HG02840 (cell line): ENCODE data around the gene HDX.
"Not testable (repeated sequence)": the region's sequence is repeated elsewhere in the genome, so short reads cannot be mapped to it uniquely, and the experiment has no call there.

Source experiments
- ATAC-seq: cut with Tn5 transposase; IDR thresholded peaks from one replicate; pipeline ENCODE4 v1.9.1; 2021; ENCODE audit warnings: mild to moderate bottlenecking, moderate library complexity, moderate number of reproducible peaks; ENCODE audit not compliant: unreplicated experiment, low FRiP score

The HDX gene, protein sequence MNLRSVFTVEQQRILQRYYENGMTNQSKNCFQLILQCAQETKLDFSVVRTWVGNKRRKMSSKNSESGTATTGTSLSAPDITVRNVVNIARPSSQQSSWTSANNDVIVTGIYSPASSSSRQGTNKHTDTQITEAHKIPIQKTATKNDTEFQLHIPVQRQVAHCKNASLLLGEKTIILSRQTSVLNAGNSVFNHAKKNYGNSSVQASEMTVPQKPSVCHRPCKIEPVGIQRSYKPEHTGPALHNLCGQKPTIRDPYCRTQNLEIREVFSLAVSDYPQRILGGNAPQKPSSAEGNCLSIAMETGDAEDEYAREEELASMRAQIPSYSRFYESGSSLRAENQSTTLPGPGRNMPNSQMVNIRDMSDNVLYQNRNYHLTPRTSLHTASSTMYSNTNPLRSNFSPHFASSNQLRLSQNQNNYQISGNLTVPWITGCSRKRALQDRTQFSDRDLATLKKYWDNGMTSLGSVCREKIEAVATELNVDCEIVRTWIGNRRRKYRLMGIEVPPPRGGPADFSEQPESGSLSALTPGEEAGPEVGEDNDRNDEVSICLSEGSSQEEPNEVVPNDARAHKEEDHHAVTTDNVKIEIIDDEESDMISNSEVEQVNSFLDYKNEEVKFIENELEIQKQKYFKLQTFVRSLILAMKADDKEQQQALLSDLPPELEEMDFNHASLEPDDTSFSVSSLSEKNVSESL

DNA sequence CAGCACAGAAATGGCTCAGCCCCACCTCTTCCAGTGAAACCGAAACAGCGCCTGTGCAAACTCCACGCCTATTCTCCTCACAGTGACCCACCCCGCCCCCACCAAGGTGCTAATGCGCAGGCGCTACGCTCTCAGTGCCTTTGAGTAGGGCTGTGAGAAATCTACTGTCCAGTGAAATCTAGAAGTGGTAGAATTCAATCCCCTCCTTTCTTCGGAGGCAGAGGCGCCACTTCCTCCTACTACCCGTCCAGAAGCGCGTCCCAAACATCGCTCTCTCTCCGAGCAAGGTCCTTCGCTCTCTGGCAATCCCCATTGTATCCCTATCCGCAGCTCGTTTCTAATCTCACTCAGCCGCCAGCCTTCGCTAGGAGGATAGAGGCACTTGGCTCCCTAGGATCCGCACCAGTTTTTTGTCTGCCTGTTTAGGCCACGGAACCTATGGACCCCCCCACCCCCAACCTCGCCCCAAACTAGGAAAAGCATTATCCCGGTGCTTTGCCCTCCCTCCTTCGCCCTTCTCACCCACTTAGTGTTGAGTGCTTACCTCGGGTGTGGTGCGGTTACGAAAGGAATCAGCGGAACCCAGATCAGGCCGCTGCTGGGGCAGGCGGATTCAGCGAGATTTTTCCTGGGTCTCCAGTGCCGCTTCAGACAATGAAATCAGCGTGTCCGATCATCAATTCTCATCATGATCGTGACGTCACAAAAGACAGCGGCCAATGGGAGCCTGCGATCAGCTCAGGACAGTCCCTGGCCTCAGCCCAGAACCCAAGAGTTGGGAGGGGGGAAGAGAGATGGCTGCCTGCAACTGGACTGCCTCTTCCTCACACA, at the start of gene HDX:
Gene HDX (minus strand): TSS at position 656 of the 831 bp plus-strand sequence. CDS start 27,056 bp downstream, outside the sequence.
- peak; percentile 79 for ATAC-seq

DNA sequence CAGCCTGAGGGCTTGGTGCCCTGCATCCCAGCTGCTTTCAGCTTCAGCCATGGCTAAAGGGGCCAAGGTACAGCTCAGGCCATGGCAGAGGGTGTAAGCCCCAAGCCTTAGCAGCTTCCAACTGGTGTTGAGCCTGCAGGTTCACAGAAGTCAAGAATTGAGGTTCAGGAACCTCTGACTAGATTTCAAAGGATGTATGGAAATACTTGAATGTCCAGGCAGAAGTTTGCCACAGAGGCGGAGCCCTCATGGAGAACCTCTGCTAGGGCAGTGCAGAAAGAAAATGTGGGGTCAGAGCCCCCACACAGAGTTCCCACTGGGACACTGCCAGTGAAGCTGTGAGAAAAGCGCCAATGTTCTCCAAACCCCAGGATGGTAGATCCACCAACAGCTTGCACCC, 39.1 kb upstream of the HDX start:
- ATAC-seq: not testable (repeated sequence)

DNA sequence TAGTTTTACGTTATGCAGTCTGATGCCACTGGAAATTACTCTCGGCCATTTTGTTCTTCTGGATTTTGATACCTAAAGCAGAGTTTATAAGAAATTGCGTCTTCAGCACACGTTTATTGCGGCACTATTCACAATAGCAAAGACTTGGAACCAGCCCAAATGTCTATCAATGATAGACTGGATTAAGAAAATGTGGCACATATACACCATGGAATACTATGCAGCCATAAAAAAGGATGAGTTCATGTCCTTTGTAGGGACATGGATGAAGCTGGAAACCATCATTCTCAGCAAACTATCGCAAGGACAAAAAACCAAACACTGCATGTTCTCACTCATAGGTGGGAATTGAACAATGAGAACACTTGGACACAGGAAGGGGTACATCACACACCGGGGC, 35.4 kb upstream of the HDX start:
- not testable (repeated sequence) for ATAC-seq

DNA sequence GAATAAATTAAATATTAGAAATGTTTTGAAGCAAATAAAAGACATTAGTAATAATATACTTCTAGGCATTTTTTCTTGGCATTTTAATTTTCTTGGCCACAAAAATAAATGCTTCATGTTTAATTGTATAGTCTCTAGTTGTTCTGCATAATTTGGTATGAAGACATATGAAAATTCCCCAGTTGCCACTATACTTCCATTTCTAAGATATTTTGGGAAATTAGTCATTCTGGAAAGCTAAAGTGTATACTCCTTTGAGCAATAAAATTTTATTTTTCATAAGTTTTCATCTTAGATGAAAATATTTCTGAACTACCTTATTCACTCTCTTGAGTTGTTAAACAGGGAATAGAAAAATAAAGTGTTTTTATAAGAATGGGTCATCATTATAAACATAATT, 13.8 kb downstream of the HDX start:
- no peak for ATAC-seq

DNA sequence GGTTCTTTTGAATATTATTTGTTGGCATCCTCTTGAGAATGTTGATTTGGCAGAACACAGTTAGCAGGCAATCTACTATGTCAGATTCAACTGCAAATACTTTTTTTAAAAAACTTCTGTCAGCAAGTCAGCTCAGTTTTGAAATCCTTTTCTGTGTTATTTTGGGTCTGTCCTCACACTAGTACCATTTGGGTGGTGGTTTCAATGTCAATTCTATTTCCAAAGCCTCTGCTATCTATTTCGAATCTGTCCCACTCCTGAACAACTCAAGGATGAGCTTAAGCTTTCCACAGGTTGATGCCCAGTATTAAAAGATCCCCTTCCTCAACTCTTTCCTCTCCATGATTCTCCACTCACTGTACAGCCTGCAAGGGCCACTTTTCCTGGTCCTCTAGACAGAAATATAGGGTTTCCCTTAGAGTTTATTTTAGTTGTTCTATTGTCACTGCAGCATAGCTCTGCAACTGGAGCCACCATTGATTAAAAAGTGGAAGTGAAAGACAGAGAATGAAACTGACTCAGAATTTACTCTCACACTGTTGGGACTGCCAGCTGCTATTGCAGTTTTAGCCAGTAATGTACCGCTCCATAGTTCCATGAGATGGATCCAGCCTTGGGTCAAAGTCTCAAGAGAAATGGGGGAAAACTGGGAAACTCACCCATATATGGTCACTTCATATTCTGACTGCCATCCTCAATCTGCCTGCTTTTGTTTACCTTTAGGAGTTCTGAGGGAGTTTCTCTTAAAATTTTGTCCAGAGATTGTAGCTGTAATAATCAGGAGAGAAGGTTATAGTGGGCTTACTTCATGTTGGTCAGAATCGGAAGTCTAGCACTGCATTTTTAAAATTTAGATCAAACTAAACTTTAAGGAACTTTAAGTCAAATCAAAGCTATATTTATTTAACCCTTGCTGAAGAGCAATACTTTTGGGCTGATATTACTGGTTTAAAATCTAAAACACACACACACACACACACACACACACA, 14.6 kb downstream of the HDX start:
- ATAC-seq: peak; percentile 99

DNA sequence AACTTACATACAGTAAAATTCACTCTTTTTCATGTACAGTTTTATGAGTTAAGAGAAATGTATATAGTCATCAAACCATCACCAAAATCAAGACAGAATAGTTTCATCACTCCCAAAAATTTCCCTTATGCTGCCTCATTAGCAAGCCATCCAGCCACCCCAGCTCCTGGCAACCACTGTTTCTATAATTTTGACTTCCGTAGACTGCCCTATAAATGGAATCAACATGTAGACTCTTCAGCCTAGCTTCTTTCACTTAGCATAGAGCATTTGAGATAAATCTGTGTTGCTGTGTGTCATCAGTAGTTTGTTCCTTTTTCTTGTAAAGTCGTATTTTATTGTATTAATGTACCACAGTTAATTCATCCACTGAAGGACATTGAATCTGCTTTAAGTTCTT, 23.2 kb downstream of the HDX start:
- ATAC-seq: no peak

DNA sequence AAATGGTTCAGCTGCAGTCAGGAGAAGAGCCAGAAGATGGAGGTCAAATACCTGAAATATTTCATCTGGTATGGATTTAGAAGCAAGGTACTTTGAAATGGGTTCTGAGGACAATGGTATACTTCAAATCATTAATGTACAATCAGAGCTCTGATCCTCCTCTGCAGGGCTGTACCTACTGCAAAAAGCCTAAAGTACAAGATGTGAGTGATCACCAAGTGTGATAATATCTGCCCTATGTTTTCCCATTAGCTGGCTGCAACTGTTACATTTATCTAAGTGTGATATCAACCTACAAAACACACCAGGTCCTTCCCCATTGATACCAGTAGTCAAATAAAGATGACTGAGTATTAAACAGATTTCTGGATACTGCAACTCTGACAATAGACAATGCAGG, 25.1 kb downstream of the HDX start:
- ATAC-seq: no peak

DNA sequence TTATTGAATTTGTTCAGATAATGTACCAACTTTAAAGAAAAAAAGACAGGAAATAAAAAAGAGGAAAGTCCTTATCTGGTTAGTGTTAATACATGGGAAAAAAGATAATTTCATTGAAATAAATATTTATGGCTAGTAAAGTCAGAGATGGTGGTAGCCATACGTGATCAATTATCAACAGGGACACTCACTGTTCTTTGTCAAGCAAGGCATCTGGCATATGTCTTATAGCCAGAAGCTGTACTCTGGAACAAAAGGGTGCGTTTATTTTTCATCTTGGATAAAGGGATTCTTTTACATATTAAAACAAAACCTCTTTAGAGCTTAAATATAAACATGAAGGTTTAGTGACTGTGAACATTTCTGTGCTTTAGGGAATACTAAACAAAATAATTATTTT, 26.7 kb downstream of the HDX start:
- no peak for ATAC-seq

DNA sequence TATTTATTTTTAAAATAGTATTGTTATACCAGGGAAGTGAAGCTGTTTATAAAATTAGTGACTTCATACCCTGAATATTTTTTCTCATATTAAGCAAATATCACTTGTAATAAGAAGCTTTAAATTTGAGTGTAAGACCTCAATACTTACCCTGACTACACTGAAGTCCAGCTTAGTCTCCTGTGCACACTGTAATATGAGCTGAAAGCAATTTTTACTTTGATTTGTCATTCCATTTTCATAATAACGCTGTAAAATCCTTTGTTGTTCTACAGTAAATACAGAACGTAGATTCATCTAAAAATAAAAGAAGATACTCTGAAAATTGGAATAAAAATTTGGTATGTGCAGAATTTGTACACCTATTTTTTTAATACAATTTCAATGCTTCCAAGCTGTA, 27.2 kb downstream of the HDX start:
- ATAC-seq: no peak

DNA sequence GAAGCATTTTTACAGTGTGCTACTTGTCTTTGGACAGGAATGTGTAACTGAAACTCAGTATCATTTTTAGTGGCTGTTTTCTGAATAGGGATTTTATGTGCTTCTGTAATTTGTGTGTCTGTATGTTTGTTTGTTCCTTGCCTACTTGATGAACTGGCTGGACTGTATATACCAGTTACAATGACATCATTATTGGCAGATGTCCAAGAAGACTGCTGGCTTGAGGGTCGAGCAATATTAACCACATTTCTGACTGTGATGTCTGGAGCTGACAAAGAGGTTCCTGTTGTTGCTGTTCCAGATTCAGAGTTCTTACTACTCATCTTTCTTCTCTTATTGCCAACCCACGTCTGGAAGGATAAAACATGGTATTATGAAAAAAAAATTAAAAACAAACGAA, 33.0 kb downstream of the HDX start:
- ATAC-seq: no peak

DNA sequence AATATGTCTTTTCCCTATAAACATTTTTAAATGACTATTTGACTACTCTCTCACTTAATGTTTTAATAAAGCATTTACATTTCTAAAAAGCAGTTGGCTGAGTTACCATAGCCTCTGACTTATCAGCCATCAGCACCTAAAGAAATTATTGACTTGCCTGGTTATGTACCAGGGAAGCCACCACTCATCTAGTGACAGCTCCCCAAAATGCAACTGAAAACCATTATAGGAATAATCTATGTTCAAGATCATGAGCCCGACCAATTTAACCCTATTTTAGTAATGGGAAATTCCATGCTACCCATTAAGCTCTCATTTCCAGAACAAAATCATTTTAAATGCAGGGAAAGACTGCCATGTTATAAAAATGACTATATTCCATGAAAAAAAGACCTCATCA, 34.4 kb downstream of the HDX start:
- no peak for ATAC-seq

DNA sequence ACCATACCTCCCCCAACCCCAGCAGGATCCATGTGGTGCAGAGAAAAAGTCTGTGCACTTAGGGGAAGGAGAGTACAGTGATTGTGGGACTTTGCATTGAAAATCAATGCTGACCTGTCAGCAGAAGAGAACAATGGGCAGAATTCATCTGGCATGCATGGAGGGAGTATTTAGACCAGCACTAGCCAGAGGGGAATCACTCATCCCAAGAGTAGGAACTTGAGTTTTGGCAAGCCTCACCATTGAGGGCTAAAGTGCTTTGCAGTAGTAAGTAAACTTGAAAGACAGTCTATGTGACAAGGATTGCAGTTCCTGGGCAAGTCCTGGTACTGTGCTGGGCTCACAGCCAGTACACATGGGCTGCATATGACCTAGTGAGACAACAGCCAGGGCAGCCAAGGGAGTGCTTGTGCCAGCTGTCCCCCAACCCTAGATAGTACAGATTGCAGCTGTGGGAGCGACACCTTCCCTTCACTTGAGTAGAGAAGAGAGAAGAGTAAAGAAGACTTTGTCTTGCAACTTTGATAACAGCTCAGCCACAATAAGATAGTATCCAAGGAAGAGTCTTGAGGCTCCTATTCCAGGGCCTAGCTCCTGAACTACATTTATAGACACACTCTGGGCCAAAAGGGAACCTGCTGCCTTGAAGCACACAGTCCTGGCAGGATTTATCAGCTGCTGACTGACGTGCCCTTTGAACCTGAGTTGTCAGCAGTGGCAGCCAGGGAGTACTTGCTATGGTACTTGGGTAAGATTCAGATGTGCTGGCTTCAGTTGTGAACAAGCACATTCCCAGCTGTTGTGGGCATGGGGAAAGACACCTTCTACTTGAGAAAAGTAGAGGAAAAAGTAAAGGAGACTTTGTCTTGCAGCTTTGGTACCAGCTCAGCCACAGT, 48.7 kb downstream of the HDX start:
- ATAC-seq: no peak

DNA sequence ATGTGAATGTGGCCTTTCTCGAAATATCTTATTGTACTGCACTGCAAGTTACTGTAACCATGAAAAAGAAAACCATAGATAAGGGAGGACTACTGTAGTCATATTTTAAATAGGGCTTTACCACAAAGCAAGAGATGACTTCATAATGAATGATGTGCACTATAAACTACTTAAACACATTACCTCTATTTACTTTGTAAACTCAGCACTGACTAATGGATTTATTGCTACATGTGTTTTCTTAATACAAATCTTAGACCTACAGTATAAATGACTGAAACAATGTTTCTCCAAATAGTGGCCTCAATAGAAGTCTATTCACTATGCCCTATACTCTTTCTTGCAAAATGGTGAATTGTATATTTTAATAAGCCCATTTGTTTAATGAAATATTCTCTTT, 61.1 kb downstream of the HDX start:
- ATAC-seq: no peak

DNA sequence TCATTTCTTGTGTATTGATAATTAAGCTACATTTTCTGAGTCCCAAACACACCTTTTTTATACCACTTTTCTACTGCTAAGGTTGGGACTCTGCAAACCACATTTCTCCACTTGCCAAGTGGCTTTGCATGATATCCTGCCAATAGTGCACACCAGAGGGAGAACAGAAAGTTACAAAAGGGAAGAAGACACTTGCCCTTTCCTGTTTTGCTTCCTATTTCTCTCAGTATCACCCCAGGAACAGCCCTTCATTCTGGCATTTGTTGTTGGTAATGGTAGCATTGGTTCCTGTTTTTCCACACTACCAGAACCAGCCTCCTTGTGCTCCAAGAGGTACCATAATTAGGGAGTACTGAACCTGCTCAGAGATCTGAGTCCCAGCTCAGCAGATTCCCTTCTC, 87.1 kb downstream of the HDX start:
- no peak for ATAC-seq

DNA sequence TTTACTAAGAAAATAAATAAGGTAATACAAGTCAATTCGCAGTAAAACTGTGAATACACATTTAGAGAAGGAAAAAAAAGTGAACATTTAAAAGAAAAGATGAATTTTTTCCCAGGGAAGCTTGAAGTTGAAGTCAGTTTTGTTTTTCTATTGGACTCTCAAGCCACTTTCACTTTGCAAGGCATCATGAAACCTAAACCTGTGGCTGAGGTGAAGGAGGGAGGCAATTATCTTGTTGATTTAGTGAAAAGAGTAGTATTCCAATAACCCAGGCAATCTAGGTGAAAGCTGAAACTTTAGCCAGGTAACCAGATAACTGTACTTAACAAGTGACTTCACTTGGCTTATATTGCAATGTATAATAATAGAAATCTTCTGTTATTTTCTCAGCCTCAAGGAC, 138.6 kb downstream of the HDX start:
- no peak for ATAC-seq

DNA sequence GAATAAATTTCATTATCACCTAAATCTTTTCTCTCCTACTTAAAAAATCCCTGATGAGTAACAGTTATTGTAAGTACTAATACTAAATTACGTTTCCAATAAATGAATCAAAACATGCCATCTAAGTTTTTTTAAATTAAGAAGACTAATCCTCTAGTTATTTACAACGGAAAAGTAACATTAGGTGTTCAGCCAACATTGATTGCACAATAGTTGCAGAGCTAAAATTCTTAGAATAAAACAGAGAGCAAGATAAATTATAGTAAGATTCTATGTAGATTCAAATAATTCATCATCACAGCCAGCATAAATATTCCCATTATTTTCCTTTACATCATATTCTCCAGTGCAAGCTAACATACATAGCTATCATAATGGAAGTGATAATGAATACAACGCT, 139.2 kb downstream of the HDX start:
- no peak for ATAC-seq

DNA sequence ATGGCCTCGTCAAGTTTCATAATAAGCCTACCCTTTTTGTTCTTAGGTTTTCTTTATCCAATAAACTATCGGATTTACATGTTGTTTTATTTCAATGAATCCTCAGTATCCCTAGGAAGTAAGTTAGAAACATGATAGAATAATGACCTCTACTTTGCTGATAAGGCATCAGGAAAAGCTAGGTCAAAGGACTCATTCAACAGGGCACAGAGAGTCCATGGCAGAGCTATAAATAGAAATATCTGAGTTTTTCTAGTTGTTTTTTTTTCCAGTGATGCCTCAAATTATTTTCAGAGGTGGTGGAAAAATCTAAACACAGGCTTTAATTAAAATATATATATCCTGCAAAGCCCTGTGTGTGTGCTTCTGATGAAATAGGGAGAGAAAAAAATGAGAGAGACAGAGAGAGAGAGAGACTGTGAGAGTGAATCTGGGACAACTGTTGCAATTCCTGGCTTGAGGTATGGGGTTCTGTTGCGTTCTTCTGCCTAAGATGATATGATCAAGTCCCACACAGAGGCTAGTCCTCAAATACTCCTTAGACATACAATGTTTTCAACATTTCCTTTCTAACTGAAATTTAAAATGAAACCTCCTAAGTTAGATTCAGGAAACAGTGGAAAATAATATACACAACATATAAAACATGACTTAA, 139.9 kb downstream of the HDX start:
- ATAC-seq: no peak

DNA sequence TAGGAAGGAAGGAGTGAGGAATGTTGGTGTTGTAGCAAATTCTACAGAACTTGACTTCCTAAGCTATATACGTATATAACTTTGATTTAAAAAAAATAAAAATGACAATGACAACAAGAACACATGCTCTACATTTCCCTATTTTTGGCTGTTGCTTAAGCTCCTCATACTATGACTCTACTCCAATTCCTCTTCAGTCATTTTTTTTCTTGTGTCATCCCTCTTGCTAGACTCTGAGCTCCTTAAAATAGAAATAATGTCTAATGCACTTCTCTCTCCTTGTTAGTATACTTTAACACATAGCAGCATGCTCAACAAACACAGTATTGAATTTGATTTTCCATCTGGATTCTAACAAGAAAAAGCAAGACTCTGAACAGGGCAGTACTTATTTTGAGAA, 144.0 kb downstream of the HDX start:
- no peak for ATAC-seq

DNA sequence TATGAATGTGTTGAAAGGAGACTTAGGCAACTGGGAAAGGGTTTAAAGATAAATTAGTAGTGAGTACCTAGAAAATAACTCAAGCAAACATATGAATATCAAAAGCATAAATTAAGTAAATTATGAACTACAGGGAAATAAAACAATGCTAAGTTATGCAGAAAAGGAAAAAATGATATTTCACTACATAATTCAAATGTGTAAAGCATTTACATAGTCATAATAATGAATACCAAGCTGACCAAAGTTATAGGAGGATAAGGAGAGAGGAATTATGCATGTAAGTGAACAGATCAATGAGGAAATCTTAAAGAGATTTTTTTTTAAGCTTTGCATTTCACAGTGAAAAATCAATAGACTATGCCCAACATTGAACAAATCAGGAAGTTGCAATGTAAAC, 145.0 kb downstream of the HDX start:
- no peak for ATAC-seq
